Esophagus squamous epithelium (tissue), 5 donors: Measurements from ENCODE around the gene ERC2. TPM values are rescaled to one million over a fixed set of nuclear protein-coding genes. Genes with fewer than 3 reads are reported as not detected.

Experiments
- DNase-seq: peaks from one replicate; lab custom pipeline; 2025; lab: John Stamatoyannopoulos, UW
- H3K27ac ChIP-seq, 4 donors: fragments of 200-600 bp; sonication (generic); one replicate each; pipeline ENCODE4 v1.5.1; 2016 to 2019; ENCODE audit warnings: mild to moderate bottlenecking in 1 of 4
- H3K27me3 ChIP-seq, 4 donors: fragments of 200-600 bp; sonication (generic); 1 replicate in 3 of 4; 2 replicates in 1 of 4; pipeline versions ENCODE4 v1.5.1 to v1.6.0; 2017 to 2021; ENCODE audit warnings: antibody characterized with exemption in 1 of 4
- H3K36me3 ChIP-seq, 3 donors: fragments of 200-600 bp; sonication (generic); one replicate each; pipeline ENCODE4 v1.5.1; 2016 to 2019
- H3K4me1 ChIP-seq, 3 donors: fragments of 200-600 bp; sonication (generic); one replicate each; pipeline ENCODE4 v1.5.1; 2017 to 2019
- H3K4me3 ChIP-seq, 4 donors: fragments of 200-600 bp; sonication (generic); 1 replicate in 3 of 4; 2 replicates in 1 of 4; pipeline ENCODE4 v1.5.1; 2016 to 2019; ENCODE audit warnings: mild to moderate bottlenecking in 2 of 4, moderate library complexity in 1 of 4
- H3K9me3 ChIP-seq, 3 donors: fragments of 200-600 bp; sonication (generic); one replicate each; pipeline ENCODE4 v1.5.1; 2016 to 2019
- CTCF ChIP-seq, 6 experiments: fragments of 450-650 bp in 4 of 6; fragments of 200-600 bp in 2 of 6; sonication (generic) in 2 of 6; IDR thresholded peaks; one replicate each; pipeline ENCODE4 v1.5.1; 2016 to 2019; ENCODE audit warnings: antibody characterized with exemption in 6 of 6, mild to moderate bottlenecking in 4 of 6, moderate library complexity in 4 of 6
- POLR2A ChIP-seq, 4 donors: fragments of 450-650 bp; IDR thresholded peaks; one replicate each; pipeline ENCODE4 v1.6.1; 2017; ENCODE audit warnings: antibody characterized with exemption in 4 of 4, mild to moderate bottlenecking in 4 of 4, moderate library complexity in 3 of 4
- WGBS, 2 donors: methylation state at CpG; one replicate each; pipeline ENCODE4 v1.1.5; 2018; 5-methylcytosine and 5-hydroxymethylcytosine counted together
- intact Hi-C: fragments of 100-400 bp; cut with DNase I; formaldehyde crosslinking; loops from one replicate; pipeline ENCODE4 v1.15.0; 2022
- total RNA-seq, 4 donors: library from RNA; depleted of rRNA; stranded (reverse); fragments of >200 nt; gene quantifications; one replicate each; pipeline ENCODE4 v1.1.0, GENCODE V29; 2016
- donor health status: DM: yes; HTN: yes; CAD: no.

Gene ERC2
- total RNA-seq, 4 donors from 2014 or later: 0.12 to 1.9 (median 0.86) TPM

GRCh38 chr3:55523471-55523870 is 944.8 kb downstream of the ERC2 start:
- no peaks in the 10 kb centered on the region for H3K9me3 ChIP-seq
- no peaks in the 10 kb centered on the region for H3K27me3 ChIP-seq
- no peak for DNase-seq
- intact Hi-C loops: no loop called here
- WGBS, 2 donors: 62 to 85% methylated on average over 2 of the region's 2 CpGs
- no peak overlapping the region for H3K4me3 ChIP-seq
- no peak for TF ChIP-seq CTCF (IDR thresholded peaks at IDR 0.05)
- H3K36me3 ChIP-seq: no peaks in the 10 kb centered on the region
- H3K4me1 ChIP-seq: peaks cover 3 to 42% (median 14%) of the 10 kb centered on the region in 3 donors
- H3K27ac ChIP-seq: no peak overlapping the region

- H3K9me3 ChIP-seq: no peaks in the 10 kb centered on the region
- no peak for DNase-seq
- no peak for TF ChIP-seq POLR2A (IDR thresholded peaks at IDR 0.05)
- TF ChIP-seq CTCF (IDR thresholded peaks at IDR 0.05): no peak
- 31 to 37% methylated on average over 6 of the region's 6 CpGs for WGBS, 2 donors
- no peak overlapping the region for H3K4me3 ChIP-seq
- no peaks in the 10 kb centered on the region for H3K27me3 ChIP-seq
- intact Hi-C loops: no loop called here
- H3K4me1 ChIP-seq: peaks cover 3 to 44% (median 14%) of the 10 kb centered on the region in 3 donors
- H3K36me3 ChIP-seq: no peaks in the 10 kb centered on the region
- H3K27ac ChIP-seq: no peak overlapping the region
These were observed 946.4 kb downstream of the ERC2 start for GRCh38 chr3:55521738-55522421.

DNA sequence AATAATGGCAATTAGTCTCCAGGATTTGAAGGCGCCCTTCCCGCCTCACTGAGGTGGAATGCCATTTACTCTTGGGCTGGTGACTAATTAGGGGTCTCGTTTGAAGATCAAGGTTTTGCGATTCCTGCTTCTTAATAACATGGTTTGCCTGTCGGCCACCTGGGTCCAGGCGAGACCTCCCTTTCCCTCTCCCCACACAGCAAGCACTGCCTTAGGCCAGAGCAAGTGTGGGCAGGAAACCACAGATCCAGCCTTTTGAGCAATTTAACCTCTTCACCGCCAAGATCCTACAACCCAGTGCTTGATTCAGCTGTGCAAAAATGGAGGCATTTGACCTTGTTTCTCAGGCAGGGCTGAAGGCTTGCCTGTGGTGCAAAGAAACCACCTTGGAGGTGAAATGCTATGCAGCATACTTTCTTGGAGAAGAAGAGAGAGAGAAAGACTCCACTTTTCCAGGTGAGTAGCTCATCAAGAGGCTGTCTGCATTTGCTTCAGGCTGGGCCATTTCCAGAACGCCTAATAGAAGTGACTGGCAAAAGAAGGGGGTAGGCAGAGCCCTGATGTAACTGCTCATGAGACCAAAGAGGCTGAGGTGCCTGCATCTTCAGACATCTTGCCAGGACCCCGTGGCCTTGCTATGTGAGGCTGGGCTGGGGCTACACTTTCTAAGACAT is 947.1 kb downstream of the ERC2 start:
- no peak for DNase-seq
- Histone ChIP-seq H3K9me3 (no peaks in the 10 kb centered on the region), H3K4me3 (no peak overlapping the region), H3K27me3 (no peaks in the 10 kb centered on the region), H3K36me3 (no peaks in the 10 kb centered on the region), H3K4me1 (peaks cover 3 to 44% (median 14%) of the 10 kb centered on the region in 3 donors), H3K27ac (no peak overlapping the region)
- TF ChIP-seq CTCF (IDR thresholded peaks at IDR 0.05): no peak
- TF ChIP-seq POLR2A (IDR thresholded peaks at IDR 0.05): no peak
- 34 to 56% methylated on average over 5 to 8 of the region's 9 CpGs for WGBS, 2 donors
- intact Hi-C loops: no loop called here

GRCh38 chr3:55519019-55519418 is 949.2 kb downstream of the ERC2 start:
- TF ChIP-seq POLR2A (IDR thresholded peaks at IDR 0.05): no peak
- no peak for TF ChIP-seq CTCF (IDR thresholded peaks at IDR 0.05)
- no peak for DNase-seq
- no peaks in the 10 kb centered on the region for H3K36me3 ChIP-seq
- H3K27me3 ChIP-seq: no peaks in the 10 kb centered on the region
- 39 to 49% methylated on average over 3 of the region's 3 CpGs for WGBS, 2 donors
- no peaks in the 10 kb centered on the region for H3K9me3 ChIP-seq
- peaks cover 3 to 33% (median 14%) of the 10 kb centered on the region in 3 donors for H3K4me1 ChIP-seq
- H3K27ac ChIP-seq: no peak overlapping the region
- H3K4me3 ChIP-seq: no peak overlapping the region
- intact Hi-C loops: no loop called here

DNA sequence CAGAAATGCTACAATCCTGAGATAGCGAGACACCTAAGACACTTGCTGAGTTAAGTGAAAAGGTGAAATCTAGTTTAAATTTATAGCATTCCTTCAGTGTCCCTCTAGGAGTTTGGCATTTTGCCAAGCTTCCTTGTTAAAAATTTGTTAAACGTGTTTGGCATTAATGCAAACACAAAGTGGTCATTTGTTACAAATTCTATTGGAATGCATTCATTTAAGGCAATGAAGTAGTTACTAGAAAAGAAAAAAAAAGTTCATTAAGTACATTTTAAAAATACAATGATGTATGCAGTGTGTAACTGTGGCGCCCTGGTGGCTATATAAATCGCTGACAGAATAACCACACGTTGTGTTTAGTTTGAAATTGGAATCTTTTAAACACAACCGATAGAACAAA is 949.8 kb downstream of the ERC2 start:
- no peak overlapping the region for H3K27ac ChIP-seq
- no peaks in the 10 kb centered on the region for H3K9me3 ChIP-seq
- TF ChIP-seq POLR2A (IDR thresholded peaks at IDR 0.05): no peak
- no peak for TF ChIP-seq CTCF (IDR thresholded peaks at IDR 0.05)
- H3K4me1 ChIP-seq: peaks cover 3 to 30% (median 14%) of the 10 kb centered on the region in 3 donors
- WGBS, 2 donors: 57 to 59% methylated on average over 6 of the region's 6 CpGs
- no peaks in the 10 kb centered on the region for H3K27me3 ChIP-seq
- no peak overlapping the region for H3K4me3 ChIP-seq
- intact Hi-C loops: no loop called here
- no peaks in the 10 kb centered on the region for H3K36me3 ChIP-seq
- DNase-seq: no peak
